Measurements from ENCODE around the gene ONECUT1.

GRCh38 chr15:52808441-52808840 lies 18.3 kb upstream of the ONECUT1 start:
- no peak for TF ChIP-seq CTCF (conservative IDR thresholded peaks at IDR 0.05; ENCODE audit: low read length)
- TF ChIP-seq EZH2phosphoT487 (IDR thresholded peaks at IDR 0.05; ENCODE audit: borderline replicate concordance, low read depth, low read length), result no peak

Data from OCI-LY7 (cell line).